DMS53 (cell line): ENCODE measurements around the gene RNF141.

Experiments
- DNase-seq: peaks from one replicate; lab custom pipeline; 2025; lab: John Stamatoyannopoulos, UW

The RNF141 gene

DNA sequence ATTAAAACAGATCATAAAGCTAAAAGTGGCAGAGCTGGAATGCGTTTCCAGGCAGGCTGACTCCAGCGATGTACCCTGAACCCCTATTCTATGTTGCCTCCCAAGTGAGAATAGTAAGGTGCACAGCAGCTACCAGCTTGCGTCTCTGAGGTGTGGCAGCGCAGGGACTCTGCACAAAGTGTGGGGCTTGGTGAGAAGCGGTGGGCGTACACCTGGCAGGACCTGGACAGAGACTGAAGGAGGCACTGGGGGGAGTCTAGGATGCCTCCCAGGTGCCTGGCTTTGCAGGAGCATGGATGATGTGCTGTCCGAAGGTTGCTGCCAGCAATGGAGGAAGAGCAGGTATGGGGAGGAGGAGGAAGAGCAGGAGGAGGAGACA is 43.0 kb downstream of the RNF141 start:
- DNase-seq = no peak

DNA sequence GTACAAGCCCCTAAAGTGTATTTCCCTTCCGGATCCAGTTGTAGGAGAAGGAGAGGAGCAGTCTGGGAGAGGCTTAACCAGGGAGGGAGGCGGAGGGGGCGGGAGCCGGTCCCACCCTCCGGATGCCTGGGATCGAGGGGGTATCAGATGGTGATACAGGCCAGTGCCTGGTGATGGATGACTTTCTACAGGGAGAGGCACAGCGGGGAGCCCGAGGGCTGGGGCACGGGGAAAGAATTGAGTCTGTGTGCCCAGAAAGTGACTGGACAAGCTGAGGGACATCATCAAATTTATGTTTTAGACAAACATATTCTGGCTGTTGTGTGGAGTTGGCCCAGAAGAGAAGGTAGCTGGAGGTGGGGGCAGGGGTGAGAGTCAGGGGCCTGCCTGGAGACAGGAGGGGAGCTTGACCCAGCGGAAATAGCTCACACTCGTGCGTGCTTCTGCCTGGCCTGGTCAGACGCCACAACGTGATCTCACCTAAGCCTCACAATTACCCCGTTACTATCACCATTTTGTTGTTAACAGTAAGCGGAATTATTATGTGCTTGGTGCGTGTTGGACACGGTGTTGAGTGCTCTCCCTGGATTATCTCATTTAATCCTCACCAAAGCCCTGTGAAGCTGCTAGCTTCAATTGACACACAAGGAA is 43.5 kb downstream of the RNF141 start:
- DNase-seq = no peak

DNA sequence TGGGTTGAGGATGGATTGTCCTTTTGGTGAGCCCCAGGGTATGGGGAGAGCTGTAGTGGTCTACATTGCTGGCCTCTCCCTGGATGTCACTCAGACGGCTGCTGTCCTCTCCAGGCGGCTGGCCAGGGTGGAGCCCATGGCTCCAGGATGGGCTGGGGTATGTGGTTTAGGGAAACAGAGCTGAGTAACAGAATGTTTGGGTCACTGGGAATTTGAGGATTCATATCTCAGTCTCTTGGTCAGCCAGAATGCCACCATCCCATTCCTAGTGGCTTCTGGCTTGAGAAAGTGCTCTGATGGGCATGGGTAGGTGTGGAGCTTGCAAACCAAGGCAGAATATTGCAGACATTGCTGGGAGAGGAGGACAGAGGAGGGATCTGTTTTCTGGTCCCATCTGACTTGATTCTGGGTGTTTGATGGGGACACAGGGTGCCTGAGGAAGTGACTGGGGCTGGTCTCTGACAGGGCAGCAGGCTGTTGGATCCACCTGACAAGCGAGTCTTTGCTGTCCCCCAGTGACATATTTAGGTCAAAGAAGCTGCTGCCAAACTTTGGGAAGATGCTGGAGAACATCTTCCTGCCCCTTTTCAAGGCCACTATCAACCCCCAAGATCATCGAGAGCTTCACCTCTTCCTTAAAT is 44.6 kb downstream of the RNF141 start:
- no peak for DNase-seq

DNA sequence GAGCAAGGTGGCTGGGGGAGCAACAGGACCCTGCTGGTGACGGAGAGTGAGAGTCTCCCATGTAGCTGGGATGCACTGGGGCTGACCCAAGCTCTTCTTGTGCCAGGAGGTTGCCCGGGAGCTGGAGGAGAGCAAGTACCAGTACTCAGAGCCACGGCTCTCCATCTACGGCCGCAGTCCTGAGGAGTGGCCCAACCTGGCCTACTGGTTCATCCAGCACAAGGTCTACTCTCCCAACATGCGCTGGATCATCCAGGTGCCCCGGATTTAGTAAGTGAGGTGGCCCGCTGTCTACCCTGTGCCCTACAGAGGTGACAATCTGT is 45.6 kb downstream of the RNF141 start:
- DNase-seq = no peak

DNA sequence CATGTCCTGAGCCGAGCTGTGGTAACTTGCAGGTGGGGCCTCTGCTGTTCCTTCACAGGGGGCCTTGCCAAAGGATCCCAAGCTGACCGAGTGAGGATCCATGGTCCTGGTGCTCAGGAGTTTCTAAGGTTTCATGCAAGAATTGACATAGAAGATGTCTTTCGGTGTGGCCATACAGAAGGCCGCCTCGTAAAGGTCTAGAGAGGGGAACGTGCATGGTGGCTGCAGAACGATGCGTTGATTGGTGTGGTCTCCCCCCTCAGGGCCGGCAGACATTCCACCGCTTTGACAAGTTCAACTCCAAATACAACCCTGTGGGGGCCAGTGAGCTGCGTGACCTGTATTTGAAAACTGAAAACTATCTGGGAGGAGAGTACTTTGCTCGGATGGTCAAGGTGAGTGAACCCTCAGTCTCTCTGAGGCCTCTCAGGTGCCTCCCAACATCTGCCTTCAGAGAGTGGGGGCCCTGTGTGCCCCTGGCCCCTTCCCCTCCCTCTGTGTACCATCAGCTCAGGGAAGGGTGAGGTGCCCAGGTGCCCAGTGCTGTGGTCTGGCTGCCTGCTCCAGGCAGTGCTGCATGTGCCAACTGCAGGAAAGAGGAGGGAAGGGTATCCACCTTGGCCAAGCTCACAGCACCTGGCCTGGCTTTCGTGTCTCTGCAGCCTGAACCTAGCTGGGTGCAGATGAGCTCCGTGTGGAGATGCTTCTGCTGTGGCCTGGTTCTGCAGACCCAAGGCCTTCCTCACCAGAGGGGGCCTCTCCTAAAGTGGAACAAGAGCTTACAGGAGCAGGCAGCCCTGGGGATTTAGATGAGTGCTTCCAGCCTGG is 46.1 kb downstream of the RNF141 start:
- DNase-seq = no peak

DNA sequence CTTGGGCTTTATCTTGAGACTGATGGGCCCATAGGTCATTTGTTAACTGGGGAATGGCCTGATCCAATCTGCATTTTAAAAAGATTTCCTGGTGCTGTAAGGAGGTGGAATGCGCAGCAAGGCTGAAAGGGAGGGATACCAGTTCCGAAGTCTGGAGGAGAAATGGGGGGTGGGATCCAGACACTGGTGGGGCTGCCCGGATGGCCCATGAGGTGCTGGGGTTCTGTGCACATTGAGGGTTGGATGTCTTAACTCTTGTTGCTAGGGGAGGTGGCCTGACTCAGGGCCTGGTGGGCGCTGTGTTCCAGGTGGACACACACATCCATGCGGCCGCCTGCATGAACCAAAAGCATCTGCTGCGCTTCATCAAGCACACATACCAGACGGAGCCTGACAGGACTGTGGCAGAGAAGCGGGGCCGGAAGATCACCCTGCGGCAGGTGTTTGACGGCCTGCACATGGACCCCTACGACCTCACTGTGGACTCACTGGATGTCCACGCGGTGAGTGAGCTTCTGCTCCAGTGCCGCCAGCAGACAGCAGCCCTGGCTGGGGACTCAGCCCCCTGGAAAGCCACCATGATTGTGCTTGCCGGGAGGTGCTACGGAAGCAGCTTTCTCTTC is 47.8 kb downstream of the RNF141 start:
- no peak for DNase-seq

DNA sequence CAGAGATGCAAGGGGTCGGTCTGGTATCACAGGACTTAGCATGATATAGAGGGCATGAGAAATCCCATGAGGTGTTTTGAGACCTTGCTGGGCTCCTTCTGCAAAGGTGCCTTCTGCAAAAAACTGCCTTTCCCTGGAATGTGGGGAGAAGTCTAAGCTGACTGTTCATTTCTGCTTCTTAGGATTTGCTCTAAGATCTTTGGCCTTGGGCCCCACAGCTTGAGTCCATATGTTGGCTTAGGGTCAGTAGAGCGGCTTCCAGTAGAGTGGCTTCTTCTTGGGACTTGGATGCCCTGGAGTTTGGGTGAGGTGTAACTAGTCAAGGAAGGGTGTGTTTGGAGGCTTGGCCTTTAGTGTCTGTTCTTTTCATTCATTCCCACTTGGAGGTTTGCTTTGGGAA is 48.9 kb downstream of the RNF141 start:
- DNase-seq = no peak

DNA sequence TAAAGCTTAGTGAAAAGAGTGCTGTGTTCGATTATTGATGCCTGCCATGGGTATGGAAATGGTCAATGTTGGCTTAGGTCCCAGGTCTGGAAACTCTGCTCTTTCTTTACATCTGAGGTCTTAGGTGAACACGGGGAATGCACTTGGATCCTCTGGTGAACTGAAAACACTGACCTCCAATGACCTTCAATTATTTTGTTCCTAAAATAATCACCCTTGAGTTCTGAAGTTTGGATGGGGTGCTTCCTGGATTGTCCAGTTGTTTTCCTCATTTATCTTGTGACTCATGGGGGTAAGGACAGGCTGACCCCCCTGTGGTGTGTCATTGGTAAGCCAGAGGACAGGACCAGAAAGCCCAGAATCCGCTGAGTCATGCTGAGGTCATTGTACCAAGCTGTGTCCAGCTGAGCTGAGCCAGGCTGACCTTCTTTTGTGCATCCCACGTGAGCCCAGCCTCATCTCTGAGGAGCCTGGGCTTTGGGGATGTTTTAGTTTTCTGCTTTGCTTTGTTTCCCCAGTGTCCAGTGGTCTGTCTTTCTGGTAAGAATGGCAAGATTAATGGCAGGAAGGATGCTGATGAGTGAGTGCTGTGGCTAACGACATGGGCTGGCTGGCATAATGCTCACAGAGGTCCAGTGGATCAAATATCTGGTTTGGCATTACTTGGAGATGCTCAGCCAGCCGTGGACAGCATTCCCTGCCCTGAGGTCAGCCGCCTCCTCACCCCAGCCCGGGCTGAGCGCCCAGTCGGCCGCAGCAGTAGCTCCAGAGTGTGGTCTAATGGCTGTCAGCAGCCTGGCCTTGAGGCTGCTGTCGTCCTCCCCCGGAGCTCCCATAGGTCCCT is 50.4 kb downstream of the RNF141 start:
- DNase-seq = peak; percentile 74

DNA sequence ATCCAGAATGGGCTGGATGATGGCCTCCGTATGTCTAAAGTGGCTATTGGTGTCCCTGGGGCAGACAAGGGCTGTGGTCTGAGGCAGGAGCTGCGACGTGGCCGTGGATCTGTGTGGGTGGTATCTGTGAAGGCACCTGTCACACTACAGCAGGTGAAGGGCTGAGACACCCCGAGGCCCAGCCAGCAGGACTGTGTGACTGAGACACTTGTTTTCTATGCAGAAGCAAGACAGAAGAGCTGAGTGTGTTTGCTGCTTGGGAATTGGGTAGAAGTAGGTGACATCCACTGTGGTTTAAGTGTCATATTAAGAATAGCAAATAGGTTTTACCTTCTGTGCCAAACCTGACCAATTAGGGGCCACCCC is 51.0 kb downstream of the RNF141 start:
- no peak for DNase-seq

DNA sequence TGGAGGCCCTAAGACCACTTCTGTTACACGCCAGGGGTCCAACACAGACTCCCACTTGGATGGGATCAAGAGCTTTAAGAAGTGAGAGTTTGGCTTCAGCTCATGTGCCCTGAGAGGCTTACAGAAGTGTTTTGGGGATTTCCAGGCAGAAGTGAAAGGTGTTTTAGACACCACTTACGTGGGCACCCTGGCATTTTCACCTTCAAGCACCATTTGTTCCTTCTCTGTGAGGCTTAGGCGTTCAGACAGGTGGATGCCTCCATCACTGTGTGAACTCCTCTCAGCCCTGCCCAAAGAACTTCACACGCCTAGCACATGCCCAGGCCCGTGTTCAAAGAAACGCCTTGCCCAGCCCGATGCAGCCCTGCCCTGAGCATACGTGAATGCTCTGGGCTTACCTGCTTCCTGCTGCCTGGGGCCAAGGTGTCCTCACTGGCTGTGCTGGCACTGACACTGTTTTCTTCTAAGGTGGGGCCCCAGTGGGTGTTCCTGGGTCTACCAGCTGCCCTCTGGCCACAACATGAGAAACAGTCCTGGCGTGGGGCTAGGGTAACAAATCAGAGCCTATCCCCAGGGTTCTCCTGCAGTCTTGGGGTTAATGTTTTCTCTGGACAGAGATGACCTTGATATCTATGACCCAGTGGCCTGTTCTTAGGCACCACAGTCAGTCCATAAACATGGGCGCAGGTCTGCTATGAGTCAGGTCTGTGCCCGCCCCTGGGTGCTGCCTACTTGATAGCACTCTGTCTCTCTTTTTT is 51.9 kb downstream of the RNF141 start:
- no peak for DNase-seq

DNA sequence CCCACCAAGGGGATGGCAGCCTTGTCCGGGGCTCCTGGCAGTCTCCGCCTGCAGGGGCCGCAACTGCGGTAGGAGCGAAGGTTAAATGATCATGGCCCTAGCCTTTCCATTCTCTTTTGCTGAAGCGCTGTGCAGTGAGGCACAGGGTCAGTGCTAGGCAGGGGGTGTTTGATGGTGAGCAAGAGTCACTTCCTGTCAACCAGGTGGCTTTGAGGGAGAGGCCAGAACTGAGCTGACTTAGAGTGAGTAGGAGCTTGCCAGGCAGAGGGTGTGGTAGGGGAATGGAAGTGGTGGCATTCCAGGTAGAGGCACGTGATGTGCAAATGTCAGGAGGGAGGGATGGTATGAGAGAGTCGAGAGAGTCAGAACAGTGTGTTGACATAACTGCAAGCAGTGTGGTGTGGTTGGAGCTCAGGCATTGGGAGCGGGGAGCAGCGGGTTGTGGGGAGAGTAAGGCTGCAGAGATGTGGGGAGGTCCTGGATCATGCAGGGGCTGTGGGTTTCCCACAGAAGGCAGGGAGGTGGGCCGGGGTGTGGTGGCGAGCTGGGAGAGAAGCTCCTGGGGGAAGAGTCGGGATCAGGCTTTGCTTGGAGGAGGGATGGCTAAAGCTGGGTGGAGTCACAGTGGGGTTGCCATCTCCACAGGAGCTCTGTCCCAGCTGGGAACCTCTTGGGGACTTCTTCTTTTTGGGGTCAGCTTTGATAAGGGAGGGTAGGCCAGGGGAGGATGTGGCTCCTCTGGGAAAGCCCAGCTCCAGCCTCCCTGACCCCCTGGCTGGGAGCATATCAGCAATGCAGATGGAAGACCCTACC is 52.7 kb downstream of the RNF141 start:
- DNase-seq = no peak

DNA sequence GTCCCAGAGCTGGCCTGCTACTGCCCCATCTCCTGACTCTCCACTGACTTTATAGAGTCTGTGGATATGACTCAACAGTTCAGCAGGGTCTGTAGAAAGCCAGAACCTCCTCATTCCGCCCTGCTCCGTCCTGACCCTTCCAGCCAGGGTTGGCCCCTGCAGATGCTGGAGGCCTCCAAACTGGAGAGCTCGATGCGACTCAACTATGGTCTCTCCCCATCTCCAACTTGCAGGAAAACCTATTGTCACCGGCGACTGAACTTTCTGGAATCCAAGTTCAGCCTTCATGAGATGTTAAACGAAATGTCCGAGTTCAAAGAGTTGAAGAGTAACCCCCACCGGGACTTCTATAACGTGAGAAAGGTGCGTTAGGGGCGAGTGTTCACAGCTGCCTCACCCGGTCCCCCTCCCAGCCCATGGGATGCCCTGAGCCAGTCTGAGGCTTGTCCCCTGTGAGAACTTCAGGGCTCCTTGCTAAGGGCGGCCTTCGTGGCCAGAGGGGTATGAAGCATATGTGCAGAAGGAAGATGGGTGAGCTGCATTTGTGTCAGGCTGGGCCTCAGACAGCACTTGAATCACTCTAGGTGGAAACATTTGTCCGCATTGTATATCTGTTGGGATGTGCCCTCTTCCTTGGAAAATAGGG is 53.9 kb downstream of the RNF141 start:
- no peak for DNase-seq

DNA sequence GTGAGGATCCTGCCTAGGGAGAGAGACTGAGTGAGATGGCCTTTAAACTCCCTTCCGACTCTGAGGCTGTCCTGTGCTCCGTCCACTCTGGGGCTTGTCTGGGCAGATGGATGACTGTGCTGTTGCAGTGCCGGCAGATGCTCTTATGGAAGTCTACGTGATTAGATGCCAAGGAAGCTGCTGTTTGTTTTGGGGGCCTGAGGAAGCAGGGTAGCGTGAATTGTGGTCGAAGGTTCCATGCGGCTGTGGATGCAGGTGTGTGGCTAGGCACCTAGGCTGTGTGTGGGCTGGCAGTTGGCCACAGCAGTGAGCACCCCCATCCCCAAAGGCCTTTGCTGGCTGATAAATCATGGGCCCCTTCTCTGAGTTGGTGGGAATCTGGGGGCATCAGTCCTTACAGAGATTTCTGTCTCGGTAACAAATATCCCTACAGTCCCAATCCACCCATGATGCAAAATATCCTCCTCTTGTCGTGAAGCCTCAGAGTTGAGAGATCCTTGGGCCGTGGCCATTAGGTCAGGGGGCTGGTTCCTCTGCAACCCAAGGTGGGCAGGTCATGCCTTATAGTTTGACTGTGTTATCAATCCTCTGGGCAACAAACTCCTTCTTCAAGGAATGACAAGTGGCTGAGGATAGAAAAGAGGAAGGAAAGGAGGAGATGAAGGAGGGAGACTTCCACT is 54.7 kb downstream of the RNF141 start:
- no peak for DNase-seq

DNA sequence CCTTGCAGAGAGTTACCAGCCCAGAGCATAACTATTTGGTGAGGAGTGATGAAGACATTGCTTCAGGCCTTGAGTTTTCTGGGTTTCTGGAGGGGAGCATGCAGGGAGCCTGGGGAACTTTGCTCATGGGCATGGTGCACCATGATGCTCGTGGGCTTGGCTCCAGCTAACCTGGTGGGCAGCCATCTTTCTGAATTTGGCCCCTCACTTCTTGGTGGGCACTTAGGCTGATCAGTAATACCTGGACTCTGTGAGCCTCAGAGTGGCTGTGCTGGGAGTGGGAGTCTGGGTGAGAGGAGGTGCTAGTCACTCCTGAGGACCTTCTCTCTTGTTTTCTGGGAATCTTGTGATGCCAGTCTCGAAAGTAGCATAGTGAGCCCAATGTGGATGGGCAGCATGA is 55.3 kb downstream of the RNF141 start:
- DNase-seq = no peak

DNA sequence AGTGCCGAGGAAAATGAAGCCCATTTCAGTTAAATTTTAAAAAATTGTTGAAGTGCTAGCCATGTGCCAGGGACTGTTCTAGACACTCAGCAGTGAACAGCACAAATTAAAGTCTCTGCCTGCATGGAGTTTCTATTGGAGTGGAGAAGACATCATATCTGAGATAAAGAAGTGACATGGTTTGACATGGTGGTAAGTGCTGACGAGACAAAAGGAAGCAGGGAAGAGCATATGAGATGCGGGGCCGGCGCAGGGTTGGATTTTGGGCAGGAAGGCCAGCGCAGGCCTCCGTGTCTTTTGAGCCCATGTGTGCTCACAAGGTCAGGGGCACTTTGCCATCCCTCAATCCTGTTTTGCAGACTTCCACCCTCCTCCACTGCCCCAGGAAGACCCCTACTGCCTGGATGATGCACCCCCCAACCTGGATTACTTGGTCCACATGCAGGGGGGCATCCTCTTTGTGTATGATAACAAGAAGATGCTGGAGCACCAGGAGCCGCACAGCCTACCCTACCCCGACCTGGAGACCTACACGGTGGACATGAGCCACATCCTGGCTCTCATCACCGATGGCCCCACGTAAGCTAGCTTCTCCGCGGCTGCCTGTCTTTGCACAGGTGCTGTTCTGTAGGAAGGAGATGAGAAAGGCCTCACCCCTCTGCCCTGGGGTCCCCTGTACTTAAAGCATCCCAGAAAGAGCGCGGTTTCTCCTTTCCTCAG is 56.4 kb downstream of the RNF141 start:
- no peak for DNase-seq

DNA sequence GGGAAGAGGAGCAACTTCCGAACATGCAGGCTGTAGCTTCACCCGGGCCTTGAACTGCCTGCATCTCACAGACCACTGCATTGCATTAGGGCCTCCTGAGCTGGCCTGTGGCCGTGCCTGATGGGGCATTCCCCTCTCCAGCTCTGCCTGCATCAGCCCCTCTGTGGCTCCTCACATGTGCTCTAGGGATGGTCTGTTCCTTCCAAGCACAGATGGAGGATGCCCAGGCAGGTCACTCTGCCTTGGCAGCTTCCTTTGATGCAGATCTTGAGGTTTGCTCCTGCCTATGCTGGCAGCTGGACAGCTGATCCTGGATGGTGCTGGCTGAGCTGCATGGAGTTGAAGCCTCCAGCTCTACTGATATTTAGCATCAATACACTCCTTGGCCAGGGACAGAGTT is 57.4 kb downstream of the RNF141 start:
- DNase-seq = no peak

DNA sequence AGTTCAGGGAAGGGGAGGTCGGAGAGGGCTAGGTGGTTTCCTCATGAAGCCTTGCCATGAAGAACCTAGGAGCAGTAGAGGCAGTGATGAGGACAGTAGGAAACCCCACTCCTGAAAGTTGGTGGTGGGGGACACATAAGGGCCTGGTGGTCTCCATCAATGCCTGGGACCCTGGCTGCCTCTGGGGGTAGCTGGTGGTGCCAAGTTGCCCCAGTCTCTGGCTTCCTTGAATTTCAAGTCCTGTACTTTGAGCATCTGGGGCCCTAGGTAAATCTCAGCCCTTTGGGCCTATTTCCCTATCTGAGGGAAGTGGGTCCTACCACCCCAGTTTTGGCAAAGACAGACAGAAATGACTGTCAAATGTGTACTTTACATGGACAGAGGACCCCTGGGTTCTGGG is 57.8 kb downstream of the RNF141 start:
- DNase-seq = no peak

DNA sequence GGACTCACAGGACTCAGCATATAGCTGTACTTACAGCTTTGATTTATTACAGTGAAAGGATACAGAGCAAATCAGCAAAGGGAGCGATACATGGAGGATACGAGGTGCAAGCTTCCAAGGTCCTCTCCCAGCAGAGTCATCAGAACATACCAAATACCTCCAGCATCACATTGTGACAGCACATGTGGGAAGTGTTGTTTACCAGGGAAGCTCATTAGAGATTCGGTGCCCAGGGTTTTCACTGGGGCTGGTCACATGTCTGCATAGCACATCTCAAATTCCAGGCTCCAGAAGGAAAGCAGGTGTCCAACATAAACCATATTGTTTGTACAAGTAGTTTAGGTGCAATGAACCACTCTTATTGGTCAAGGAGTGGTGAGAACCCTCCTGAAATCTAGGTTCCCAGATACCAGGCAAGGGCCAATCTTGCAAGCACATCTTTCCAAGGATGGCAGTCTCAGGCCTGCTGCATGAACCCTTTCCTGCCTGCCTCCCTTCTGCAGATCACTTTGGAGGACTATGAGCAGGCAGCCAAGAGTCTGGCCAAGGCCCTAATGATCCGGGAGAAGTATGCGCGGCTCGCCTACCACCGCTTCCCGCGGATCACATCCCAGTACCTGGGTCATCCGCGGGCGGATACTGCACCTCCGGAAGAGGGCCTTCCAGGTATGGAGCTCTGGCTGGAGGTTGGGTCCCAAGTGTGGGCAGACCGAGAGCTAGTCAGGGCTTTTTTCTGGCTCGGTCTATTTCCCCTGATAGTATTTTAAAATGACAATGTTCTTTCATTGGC is 59.2 kb downstream of the RNF141 start:
- no peak for DNase-seq
